HFFc6 (cell line): ENCODE data around the gene UBE2Z. TPM values are rescaled to one million over a fixed set of nuclear protein-coding genes. Genes with fewer than 3 reads are reported as not detected.

ENCODE experiments used
- DNase-seq: peaks from one replicate; pipeline ENCODE4 v3.0.0-alpha.2; 2018
- H3K27ac Mint-ChIP-seq: 2 replicates; pipeline ENCODE4 v1.8.0; 2020; ENCODE audit warnings: mild to moderate bottlenecking, mixed read lengths
- H3K27me3 Mint-ChIP-seq: 2 replicates; pipeline ENCODE4 v1.8.0; 2021; ENCODE audit warnings: mild to moderate bottlenecking, moderate library complexity, mixed read lengths; ENCODE audit not compliant: insufficient read depth
- H3K36me3 Mint-ChIP-seq: 2 replicates; pipeline ENCODE4 v1.8.0; 2021; ENCODE audit warnings: low read depth, mixed read lengths
- H3K4me1 Mint-ChIP-seq: 2 replicates; pipeline ENCODE4 v1.8.0; 2020; ENCODE audit warnings: low read depth, mixed read lengths
- H3K4me3 Mint-ChIP-seq: 2 replicates; pipeline ENCODE4 v1.8.0; 2020; ENCODE audit warnings: mild to moderate bottlenecking, moderate library complexity, mixed read lengths
- H3K9me3 Mint-ChIP-seq: 2 replicates; pipeline ENCODE4 v1.8.0; 2020; ENCODE audit warnings: mild to moderate bottlenecking, mixed read lengths
- CTCF ChIP-seq: fragments of 200-600 bp; sonication (generic); IDR thresholded peaks from 2 replicates; pipeline ENCODE4 v1.5.0; 2021; ENCODE audit warnings: antibody characterized with exemption, mild to moderate bottlenecking
- total RNA-seq, 6 experiments: library from RNA; stranded (reverse); fragmentation: NEBNext Ultra II Directional; extraction: Animal tissue kit (Norgen Biotek cat#: 25700); gene quantifications; 2 replicates in 1 of 6; 3 replicates in 5 of 6; pipeline ENCODE4 v1.2.3, GENCODE V29; 2021

UBE2Z gene
- total RNA-seq, 6 experiments from 2014 or later, result 117 to 135 (median 125) TPM

- peak; percentile 35 for DNase-seq
- no peak overlapping the region for H3K27ac Mint-ChIP-seq
- no peaks in the 10 kb centered on the region for H3K4me1 Mint-ChIP-seq
These were observed 29.0 kb upstream of the UBE2Z start for GRCh38 chr17:48878920-48879898.

GRCh38 chr17:48882272-48882671, 25.9 kb upstream of the UBE2Z start:
- H3K27me3 Mint-ChIP-seq, result peaks cover 2% of the 10 kb centered on the region; the same call in 1 of the 2 replicates
- H3K4me1 Mint-ChIP-seq, result peaks cover 6% of the 10 kb centered on the region
- no peak for TF ChIP-seq CTCF
- no peaks in the 10 kb centered on the region for H3K36me3 Mint-ChIP-seq
- no peak for DNase-seq
- H3K4me3 Mint-ChIP-seq, result no peak overlapping the region
- no peak overlapping the region for H3K27ac Mint-ChIP-seq
- H3K9me3 Mint-ChIP-seq, result no peaks in the 10 kb centered on the region

More at GRCh38 chr17:48878920-48879898, 29.0 kb upstream of the UBE2Z start:
- TF ChIP-seq CTCF, result peak; percentile 92
- Mint-ChIP-seq H3K9me3 (no peaks in the 10 kb centered on the region), H3K4me3 (no peak overlapping the region), H3K36me3 (no peaks in the 10 kb centered on the region), H3K27me3 (peaks cover 11% of the 10 kb centered on the region)

- H3K4me1 Mint-ChIP-seq, result peaks cover 6% of the 10 kb centered on the region
These were observed 25.0 kb upstream of the UBE2Z start for GRCh38 chr17:48883171-48883570.

GRCh38 chr17:48890086-48890485, 18.1 kb upstream of the UBE2Z start:
- Mint-ChIP-seq H3K27ac (no peak overlapping the region), H3K4me1 (peaks cover 18% of the 10 kb centered on the region), H3K4me3 (no peak overlapping the region), H3K27me3 (peaks cover 4% of the 10 kb centered on the region), H3K9me3 (no peaks in the 10 kb centered on the region), H3K36me3 (peaks cover 5% of the 10 kb centered on the region; the same call in 1 of the 2 replicates)
- no peak for DNase-seq
- TF ChIP-seq CTCF, result no peak

More at GRCh38 chr17:48883171-48883570, 25.0 kb upstream of the UBE2Z start:
- Mint-ChIP-seq H3K4me3 (no peak overlapping the region), H3K27ac (no peak overlapping the region), H3K36me3 (no peaks in the 10 kb centered on the region), H3K9me3 (no peaks in the 10 kb centered on the region), H3K27me3 (peaks cover 2% of the 10 kb centered on the region; the same call in 1 of the 2 replicates)
- DNase-seq, result no peak
- no peak for TF ChIP-seq CTCF

GRCh38 chr17:48892940-48893645, 15.1 kb upstream of the UBE2Z start:
- Mint-ChIP-seq H3K27ac (peak overlapping the region; percentile 96), H3K27me3 (peaks cover 2% of the 10 kb centered on the region)
- no peak for DNase-seq

More at GRCh38 chr17:48892940-48893645, 15.1 kb upstream of the UBE2Z start:
- Mint-ChIP-seq H3K9me3 (no peaks in the 10 kb centered on the region), H3K4me1 (peaks cover 21% of the 10 kb centered on the region), H3K4me3 (peak overlapping the region; percentile 100), H3K36me3 (peaks cover 11% of the 10 kb centered on the region)
- TF ChIP-seq CTCF, result no peak
